HG02973 (cell line): Measurements from ENCODE around the gene MYO3B.
A peak's percentile ranks its signal among the peaks of the same experiment; 100 is the strongest.

Experiments used
- ATAC-seq: cut with Tn5 transposase; IDR thresholded peaks from one replicate; pipeline ENCODE4 v1.9.1; 2021; ENCODE audit warnings: moderate library complexity; ENCODE audit not compliant: unreplicated experiment

The MYO3B gene

GRCh38 chr2:170292415-170292814 is 114.5 kb downstream of the MYO3B start:
- ATAC-seq: no peak

GRCh38 chr2:170297496-170297895 is 119.5 kb downstream of the MYO3B start:
- ATAC-seq: no peak

- peak; percentile 67 for ATAC-seq
These were observed 120.2 kb downstream of the MYO3B start for GRCh38 chr2:170298115-170298514.

- ATAC-seq: no peak
These were observed 121.0 kb downstream of the MYO3B start for GRCh38 chr2:170298861-170299429.

- ATAC-seq: no peak
These were observed 123.0 kb downstream of the MYO3B start for GRCh38 chr2:170300993-170301392.

- ATAC-seq: no peak
These were observed 123.7 kb downstream of the MYO3B start for GRCh38 chr2:170301626-170302025.

GRCh38 chr2:170305711-170306110 is 127.8 kb downstream of the MYO3B start:
- no peak for ATAC-seq

GRCh38 chr2:170306293-170306873 is 128.4 kb downstream of the MYO3B start:
- no peak for ATAC-seq

- ATAC-seq: no peak
These were observed 129.1 kb downstream of the MYO3B start for GRCh38 chr2:170307052-170307451.

- no peak for ATAC-seq
These were observed 129.8 kb downstream of the MYO3B start for GRCh38 chr2:170307555-170308351.

GRCh38 chr2:170310876-170311502 is 133.0 kb downstream of the MYO3B start:
- ATAC-seq: no peak

GRCh38 chr2:170313347-170313991 is 135.5 kb downstream of the MYO3B start:
- no peak for ATAC-seq

GRCh38 chr2:170313992-170314348 is 136.0 kb downstream of the MYO3B start:
- ATAC-seq: no peak

GRCh38 chr2:170314744-170315447 is 136.9 kb downstream of the MYO3B start:
- no peak for ATAC-seq

GRCh38 chr2:170320948-170321347 is 143.0 kb downstream of the MYO3B start:
- ATAC-seq: no peak

GRCh38 chr2:170321526-170321925 is 143.6 kb downstream of the MYO3B start:
- no peak for ATAC-seq

GRCh38 chr2:170322140-170322766 is 144.3 kb downstream of the MYO3B start:
- ATAC-seq: no peak

GRCh38 chr2:170323743-170324142 is 145.8 kb downstream of the MYO3B start:
- no peak for ATAC-seq

GRCh38 chr2:170324640-170325046 is 146.7 kb downstream of the MYO3B start:
- ATAC-seq: no peak

GRCh38 chr2:170330881-170331280 is 152.9 kb downstream of the MYO3B start:
- no peak for ATAC-seq
